H9 (cell line): ENCODE measurements around the gene EPB41L4B. TPM values are rescaled to one million over a fixed set of nuclear protein-coding genes. Genes with fewer than 3 reads are reported as not detected.

ENCODE experiments used
- DNase-seq: peaks from one replicate; pipeline ENCODE4 v3.0.0-alpha.2; 2017
- H2AFZ ChIP-seq: one replicate; pipeline ENCODE4 v1.6.1; 2013; ENCODE audit warnings: mild to moderate bottlenecking, low read length, control low read depth, moderate library complexity
- H2AK5ac ChIP-seq: 2 replicates; pipeline ENCODE4 v1.6.1; 2013; ENCODE audit warnings: low read length, control low read depth, mixed read lengths; ENCODE audit not compliant: insufficient read length
- H2BK120ac ChIP-seq: one replicate; pipeline ENCODE4 v1.6.1; 2013; ENCODE audit warnings: low read depth, mild to moderate bottlenecking, low read length, control low read depth, inconsistent platforms; ENCODE audit not compliant: poor library complexity, severe bottlenecking
- H2BK12ac ChIP-seq: 2 replicates; pipeline ENCODE4 v1.6.1; 2013; ENCODE audit warnings: low read length, control low read depth, mixed read lengths, low read depth; ENCODE audit not compliant: insufficient read length
- H2BK15ac ChIP-seq: 2 replicates; pipeline ENCODE4 v1.6.1; 2013; ENCODE audit warnings: low read depth, low read length, control low read depth
- H2BK20ac ChIP-seq: one replicate; pipeline ENCODE4 v1.6.1; 2013; ENCODE audit warnings: low read depth, mild to moderate bottlenecking, low read length, control low read depth, inconsistent platforms; ENCODE audit not compliant: poor library complexity, severe bottlenecking
- H2BK5ac ChIP-seq: 2 replicates; pipeline ENCODE4 v1.6.1; 2013; ENCODE audit warnings: low read length, control low read depth, mixed read lengths; ENCODE audit not compliant: insufficient read length
- H3K14ac ChIP-seq: 2 replicates; pipeline ENCODE4 v1.6.1; 2013; ENCODE audit warnings: low read length, control low read depth; ENCODE audit not compliant: insufficient read depth
- H3K18ac ChIP-seq: 2 replicates; pipeline ENCODE4 v1.6.1; 2013; ENCODE audit warnings: low read depth, mild to moderate bottlenecking, mixed read lengths, low read length, control low read depth; ENCODE audit not compliant: insufficient read length
- H3K23ac ChIP-seq: 2 replicates; pipeline ENCODE4 v1.6.1; 2013; ENCODE audit warnings: low read length, control low read depth, mixed read lengths, low read depth; ENCODE audit not compliant: insufficient read length
- H3K23me2 ChIP-seq: 2 replicates; pipeline ENCODE4 v1.6.1; 2013; ENCODE audit warnings: low read depth, mild to moderate bottlenecking, mixed read lengths, low read length, control low read depth; ENCODE audit not compliant: insufficient read length, poor library complexity, severe bottlenecking
- H3K27ac ChIP-seq: 2 replicates; pipeline ENCODE4 v1.5.1; 2013; ENCODE audit warnings: low read length, control low read depth, mixed read lengths, low read depth; ENCODE audit not compliant: insufficient read length
- H3K27me3 ChIP-seq: 2 replicates; pipeline ENCODE4 v1.6.1; 2013; ENCODE audit warnings: low read length, control low read depth, inconsistent platforms; ENCODE audit not compliant: insufficient read depth
- H3K4ac ChIP-seq: 2 replicates; pipeline ENCODE4 v1.6.1; 2013; ENCODE audit warnings: low read depth, mild to moderate bottlenecking, control low read depth, inconsistent platforms, low read length, moderate library complexity
- H3K4me1 ChIP-seq: 2 replicates; pipeline ENCODE4 v1.6.1; 2013; ENCODE audit warnings: low read length, control low read depth, inconsistent platforms; ENCODE audit not compliant: insufficient read depth
- H3K4me2 ChIP-seq: 2 replicates; pipeline ENCODE4 v1.6.1; 2013; ENCODE audit warnings: low read length, control low read depth, mixed read lengths; ENCODE audit not compliant: insufficient read length, insufficient read depth
- H3K56ac ChIP-seq: 2 replicates; pipeline ENCODE4 v1.6.1; 2013; ENCODE audit warnings: low read depth, mild to moderate bottlenecking, mixed read lengths, low read length, control low read depth; ENCODE audit not compliant: insufficient read length
- H3K79me1 ChIP-seq: 2 replicates; pipeline ENCODE4 v1.6.1; 2013; ENCODE audit warnings: low read depth, mild to moderate bottlenecking, moderate library complexity, low read length, control low read depth, inconsistent platforms; ENCODE audit not compliant: insufficient read depth, poor library complexity, severe bottlenecking
- H3K79me2 ChIP-seq: 2 replicates; pipeline ENCODE4 v1.6.1; 2013; ENCODE audit warnings: low read length, control low read depth, inconsistent platforms; ENCODE audit not compliant: insufficient read depth
- H3K9ac ChIP-seq: 2 replicates; pipeline ENCODE4 v1.6.1; 2013; ENCODE audit warnings: low read length, control low read depth, mixed read lengths; ENCODE audit not compliant: insufficient read length; ENCODE audit errors: extremely low read depth
- H3K9me3 ChIP-seq: one replicate; pipeline ENCODE4 v1.6.1; 2013; ENCODE audit warnings: low read depth, low read length, inconsistent platforms; ENCODE audit not compliant: control insufficient read depth
- H3T11ph ChIP-seq: one replicate; pipeline ENCODE4 v1.6.1; 2013; ENCODE audit warnings: mild to moderate bottlenecking, low read length, control low read depth, inconsistent platforms
- H4K20me1 ChIP-seq: one replicate; pipeline ENCODE4 v1.6.1; 2013; ENCODE audit not compliant: control insufficient read depth, insufficient read length, insufficient read depth
- H4K5ac ChIP-seq: 2 replicates; pipeline ENCODE4 v1.6.1; 2013; ENCODE audit warnings: low read depth, mild to moderate bottlenecking, mixed read lengths, low read length, control low read depth; ENCODE audit not compliant: insufficient read length
- H4K8ac ChIP-seq: replicated peaks from 2 replicates; pipeline ENCODE4 v1.6.1; 2013; ENCODE audit warnings: low read length, control low read depth, mixed read lengths, low read depth; ENCODE audit not compliant: insufficient read length
- H4K91ac ChIP-seq: 2 replicates; pipeline ENCODE4 v1.6.1; 2013; ENCODE audit warnings: low read depth, mild to moderate bottlenecking, moderate library complexity, mixed read lengths, low read length, control low read depth; ENCODE audit not compliant: insufficient read length
- H3K27ac Mint-ChIP-seq, 3 experiments: 2 replicates in 2 of 3; 3 replicates in 1 of 3; pipeline ENCODE4 v1.8.0; 2020 to 2021; ENCODE audit warnings: mixed read lengths in 3 of 3, mild to moderate bottlenecking in 1 of 3, moderate library complexity in 1 of 3
- H3K27me3 Mint-ChIP-seq: 2 replicates; pipeline ENCODE4 v1.8.0; 2021; ENCODE audit warnings: low read depth, mild to moderate bottlenecking, moderate library complexity, mixed read lengths
- H3K36me3 Mint-ChIP-seq, 3 experiments: 2 replicates in 2 of 3; 3 replicates in 1 of 3; pipeline ENCODE4 v1.8.0; 2020 to 2021; ENCODE audit warnings: low read depth in 3 of 3, mixed read lengths in 3 of 3; ENCODE audit not compliant: insufficient read depth in 1 of 3
- H3K4me1 Mint-ChIP-seq, 2 experiments: 2 replicates each; pipeline ENCODE4 v1.8.0; 2020; ENCODE audit warnings: mixed read lengths in 2 of 2
- H3K4me3 Mint-ChIP-seq, 2 experiments: 2 replicates in 1 of 2; 3 replicates in 1 of 2; pipeline ENCODE4 v1.8.0; 2020 to 2021; ENCODE audit warnings: mild to moderate bottlenecking in 2 of 2, mixed read lengths in 2 of 2, moderate library complexity in 1 of 2
- H3K9me3 Mint-ChIP-seq, 2 experiments: 2 replicates in 1 of 2; 3 replicates in 1 of 2; pipeline ENCODE4 v1.8.0; 2020; ENCODE audit warnings: mild to moderate bottlenecking in 2 of 2, mixed read lengths in 2 of 2, moderate library complexity in 1 of 2
- CTCF ChIP-seq: fragments of 200-600 bp; sonication (generic); conservative IDR thresholded peaks from 3 replicates; pipeline ENCODE4 v1.8.0; 2021; ENCODE audit warnings: antibody characterized with exemption, mild to moderate bottlenecking
- WGBS: extraction: QIAGEN DNeasy Blood & Tissue Kit; methylation state at CpG from one replicate; pipeline ENCODE4 v1.1.7; 2013; ENCODE audit warnings: missing lambda C conversion rate, low lambda C conversion rate, mixed read lengths; ENCODE audit not compliant: insufficient read length; ENCODE audit errors: extremely low coverage; 5-methylcytosine and 5-hydroxymethylcytosine counted together
- total RNA-seq: library from RNA; stranded (reverse); gene quantifications from 2 replicates; pipeline ENCODE4 v1.2.1, GENCODE V29; 2021

Gene EPB41L4B
- total RNA-seq, 1 experiment from 2014 or later = 18.9 TPM

DNA sequence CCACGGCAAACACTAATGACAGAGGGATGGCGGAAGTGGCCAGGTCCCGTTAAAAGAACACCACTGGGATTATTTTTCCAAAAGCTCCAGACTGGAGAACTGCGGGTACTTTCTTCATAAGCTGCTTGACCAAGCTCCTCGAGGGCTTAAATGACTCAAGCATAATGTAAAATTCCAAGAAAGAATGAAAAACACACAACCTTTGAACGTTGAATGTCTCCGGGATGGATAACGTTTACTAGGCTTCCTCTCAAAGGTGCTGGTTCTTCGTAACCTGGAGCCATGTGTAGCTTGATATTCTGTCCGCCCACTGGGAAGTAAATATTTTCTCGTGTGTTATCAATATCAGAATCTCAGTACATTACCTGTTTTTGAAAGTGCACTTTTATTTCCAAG, 67.6 kb downstream of the EPB41L4B start:
- no peak overlapping the region for H4K91ac ChIP-seq
- Mint-ChIP-seq H3K27ac (peak overlapping the region in 1 of 3 experiments; percentile 32; a peak in 2 of 7 replicates), H3K9me3 (no peaks in the 10 kb centered on the region), H3K27me3 (no peaks in the 10 kb centered on the region), H3K4me1 (peaks cover 30 to 36% of the 10 kb centered on the region in 2 experiments), H3K4me3 (no peak overlapping the region), H3K36me3 (peaks cover 10 to 59% (median 34%) of the 10 kb centered on the region in 3 experiments; a peak in 6 of 7 replicates)
- no peaks in the 10 kb centered on the region for H3K27me3 ChIP-seq
- H3K9me3 ChIP-seq = no peaks in the 10 kb centered on the region
- no peaks in the 10 kb centered on the region for H4K20me1 ChIP-seq
- no peaks in the 10 kb centered on the region for H3K79me1 ChIP-seq
- no peak overlapping the region for H3K14ac ChIP-seq
- H3K4ac ChIP-seq = no peak overlapping the region
- no peak overlapping the region for H2AK5ac ChIP-seq
- no peak overlapping the region for H2BK20ac ChIP-seq
- H3K56ac ChIP-seq = no peak overlapping the region
- H2BK5ac ChIP-seq = no peak overlapping the region
- H3K18ac ChIP-seq = no peak overlapping the region
- H2BK15ac ChIP-seq = no peak overlapping the region
- no peak overlapping the region for H2BK12ac ChIP-seq
- H3K4me2 ChIP-seq = no peak overlapping the region
- no peak overlapping the region for H3K23ac ChIP-seq
- H4K5ac ChIP-seq = no peak overlapping the region
- no peak for TF ChIP-seq CTCF
- H3K23me2 ChIP-seq = no peaks in the 10 kb centered on the region
- WGBS = no CpG with 5 or more reads among the region's 11 CpGs
- H3K9ac ChIP-seq = no peak overlapping the region
- no peak overlapping the region for H3T11ph ChIP-seq
- H3K79me2 ChIP-seq = no peaks in the 10 kb centered on the region
- no peak overlapping the region for H3K27ac ChIP-seq
- no peak overlapping the region for H2AFZ ChIP-seq
- no peak overlapping the region for H2BK120ac ChIP-seq
- no peak for DNase-seq
- no peak overlapping the region for H4K8ac ChIP-seq
- no peaks in the 10 kb centered on the region for H3K4me1 ChIP-seq
